Measurements from ENCODE around the gene ZDBF2. TPM values are rescaled to one million over a fixed set of nuclear protein-coding genes. Genes with fewer than 3 reads are reported as not detected.

Gene ZDBF2
- total RNA-seq, 1 experiment from 2014 or later, result 0.75 TPM

DNA sequence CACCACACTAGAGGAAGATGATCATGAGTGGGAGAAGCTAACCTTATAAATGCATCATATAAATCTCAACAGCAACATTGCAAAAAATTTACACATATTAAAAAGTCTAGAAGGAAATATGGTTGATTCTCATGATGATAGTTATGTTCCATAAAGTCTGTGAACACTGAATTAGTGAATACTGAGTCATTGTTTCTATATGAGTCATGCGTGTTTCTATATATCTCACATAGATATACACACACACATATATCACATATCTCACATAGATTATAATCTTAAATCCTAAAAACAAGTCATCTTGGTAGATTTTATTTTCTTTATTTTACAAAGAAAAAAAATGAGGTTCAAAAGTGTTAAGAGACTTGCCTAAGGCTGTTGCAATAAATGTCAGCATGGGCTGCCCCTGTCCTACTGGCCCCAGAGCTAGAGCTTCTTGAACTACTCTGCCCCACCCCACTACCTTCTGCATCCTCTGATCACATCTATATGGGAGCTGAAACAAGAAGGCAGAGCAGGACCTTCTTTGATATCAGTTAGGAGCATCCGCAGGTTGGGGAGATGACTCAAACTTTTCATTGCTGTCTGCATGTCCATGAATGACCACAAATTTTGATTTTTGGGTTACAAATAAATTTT is 87.1 kb downstream of the ZDBF2 start:
- H3K36me3 ChIP-seq (ENCODE audit: insufficient read depth, low read length, poor library complexity, severe bottlenecking), result no peaks in the 10 kb centered on the region
- intact Hi-C loops (cut with micrococcal nuclease; ENCODE audit: unreplicated experiment), result no loop called here
- no peak for DNase-seq (ENCODE audit: low spot score)
- no TSS peak for BruUV-seq (replicated peaks)
- POLR2A ChIA-PET (ENCODE audit: low non-redundant PET), result no interaction called here
- H3K4me1 ChIP-seq (ENCODE audit: insufficient read depth, low read length, poor library complexity, severe bottlenecking), result no peaks in the 10 kb centered on the region
- H3K27ac ChIP-seq (ENCODE audit: low read depth, low read length, poor library complexity, severe bottlenecking), result no peak overlapping the region
- CTCF ChIA-PET, result no interaction called here
- TF ChIP-seq, protein P1, sequence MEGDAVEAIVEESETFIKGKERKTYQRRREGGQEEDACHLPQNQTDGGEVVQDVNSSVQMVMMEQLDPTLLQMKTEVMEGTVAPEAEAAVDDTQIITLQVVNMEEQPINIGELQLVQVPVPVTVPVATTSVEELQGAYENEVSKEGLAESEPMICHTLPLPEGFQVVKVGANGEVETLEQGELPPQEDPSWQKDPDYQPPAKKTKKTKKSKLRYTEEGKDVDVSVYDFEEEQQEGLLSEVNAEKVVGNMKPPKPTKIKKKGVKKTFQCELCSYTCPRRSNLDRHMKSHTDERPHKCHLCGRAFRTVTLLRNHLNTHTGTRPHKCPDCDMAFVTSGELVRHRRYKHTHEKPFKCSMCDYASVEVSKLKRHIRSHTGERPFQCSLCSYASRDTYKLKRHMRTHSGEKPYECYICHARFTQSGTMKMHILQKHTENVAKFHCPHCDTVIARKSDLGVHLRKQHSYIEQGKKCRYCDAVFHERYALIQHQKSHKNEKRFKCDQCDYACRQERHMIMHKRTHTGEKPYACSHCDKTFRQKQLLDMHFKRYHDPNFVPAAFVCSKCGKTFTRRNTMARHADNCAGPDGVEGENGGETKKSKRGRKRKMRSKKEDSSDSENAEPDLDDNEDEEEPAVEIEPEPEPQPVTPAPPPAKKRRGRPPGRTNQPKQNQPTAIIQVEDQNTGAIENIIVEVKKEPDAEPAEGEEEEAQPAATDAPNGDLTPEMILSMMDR (conservative IDR thresholded peaks at IDR 0.05; ENCODE audit: low read depth, low read length), result no peak
- no peak for TF ChIP-seq EZH2 (IDR thresholded peaks at IDR 0.05; ENCODE audit: borderline replicate concordance, low read depth, low read length, poor library complexity, severe bottlenecking)
- H3K27me3 ChIP-seq (replicated peaks; ENCODE audit: insufficient read depth, low read depth, low read length, poor library complexity), result no peaks in the 10 kb centered on the region
- H3K4me3 ChIP-seq (ENCODE audit: low read depth, low read length, poor library complexity, severe bottlenecking), result no peak overlapping the region
- no peaks in the 10 kb centered on the region for H3K9me3 ChIP-seq (ENCODE audit: low read depth, low read length, poor library complexity, severe bottlenecking)

Other genes with a start within 250 kb of the ZDBF2 start
- gene INO80D, start 188.5 kb upstream of the ZDBF2 start, total RNA-seq (2021), result 20.9 and 21.7 TPM in 2 replicates
- 134 and 151 TPM in 2 replicates for gene NDUFS1, start 115.2 kb upstream of the ZDBF2 start, total RNA-seq (2021)
- 565 and 629 TPM in 2 replicates for gene EEF1B2, start 114.8 kb upstream of the ZDBF2 start, total RNA-seq (2021)
- gene ADAM23, start 168.9 kb downstream of the ZDBF2 start, total RNA-seq (2021), result 0.21 and 0.44 TPM in 2 replicates

Data from A673 (cell line).